H1 (cell line): ENCODE results near the gene CORO1A. TPM values are rescaled to one million over a fixed set of nuclear protein-coding genes. Genes with fewer than 3 reads are reported as not detected.

Source experiments
- CTCF ChIA-PET: fragments of 300-600 bp; sonication (Branson Sonifier 250); formaldehyde crosslinking; loops from one replicate; lab custom pipeline; 2021; ENCODE audit not compliant: partially characterized antibody; lab: Charles Lee
- POLR2A ChIA-PET: fragments of 300-600 bp; sonication (Branson Sonifier 250); formaldehyde crosslinking; loops from one replicate; lab custom pipeline; 2021; ENCODE audit warnings: inconsistent platforms; ENCODE audit not compliant: partially characterized antibody; lab: Charles Lee
- DNase-seq, 2 experiments: peaks; one replicate each; pipeline versions ENCODE4 v3.0.0 to v3.0.0-alpha.2; 2010 to 2022; ENCODE audit warnings: low spot score in 2 of 2, low read depth in 1 of 2, mixed read lengths in 1 of 2
- FAIRE-seq: peaks from 2 replicates; lab custom pipeline; 2011; peaks lifted over from hg19 to GRCh38; lab: Jason Lieb, UNC
- H2AFZ ChIP-seq: 2 replicates; pipeline ENCODE4 v1.8.1; 2012; ENCODE audit warnings: low read length, inconsistent platforms
- H2AK5ac ChIP-seq: 2 replicates; pipeline ENCODE4 v1.6.1; 2013; ENCODE audit warnings: low read depth, low read length
- H2BK120ac ChIP-seq: replicated peaks from 2 replicates; pipeline ENCODE3; 2013; ENCODE audit warnings: low read depth, low read length, inconsistent platforms
- H2BK12ac ChIP-seq: 2 replicates; pipeline ENCODE4 v1.6.1; 2013; ENCODE audit warnings: low read depth, low read length
- H2BK15ac ChIP-seq: 2 replicates; pipeline ENCODE4 v1.6.1; 2013; ENCODE audit warnings: low read length
- H2BK20ac ChIP-seq: 2 replicates; pipeline ENCODE4 v1.6.1; 2013; ENCODE audit warnings: low read length
- H2BK5ac ChIP-seq: 2 replicates; pipeline ENCODE4 v1.6.1; 2013; ENCODE audit warnings: low read depth, low read length
- H3K14ac ChIP-seq: 2 replicates; pipeline ENCODE4 v1.6.1; 2013; ENCODE audit warnings: inconsistent platforms; ENCODE audit not compliant: insufficient read length
- H3K18ac ChIP-seq: 2 replicates; pipeline ENCODE4 v1.6.1; 2013; ENCODE audit warnings: low read length; ENCODE audit errors: extremely low read depth
- H3K23ac ChIP-seq: 2 replicates; pipeline ENCODE4 v1.6.1; 2013; ENCODE audit warnings: inconsistent platforms; ENCODE audit not compliant: insufficient read length
- H3K23me2 ChIP-seq: 2 replicates; pipeline ENCODE4 v1.6.1; 2013; ENCODE audit warnings: low read depth, low read length
- H3K27ac ChIP-seq: 2 replicates; pipeline ENCODE4 v1.6.1; 2011; ENCODE audit warnings: low read depth, low read length, inconsistent platforms
- H3K27me3 ChIP-seq, 4 experiments: replicated peaks in 1 of 4; 1 replicate in 1 of 4; 2 replicates in 3 of 4; pipeline versions ENCODE4 v1.6.1 to v1.8.1; 2011 to 2013; ENCODE audit warnings: low read length in 3 of 4, mild to moderate bottlenecking in 3 of 4, inconsistent platforms in 2 of 4, mixed read lengths in 2 of 4, moderate library complexity in 1 of 4; ENCODE audit not compliant: control insufficient read depth in 3 of 4, insufficient read depth in 3 of 4; ENCODE audit errors: extremely low read depth in 1 of 4
- H3K36me3 ChIP-seq, 4 experiments: 2 replicates each; pipeline versions ENCODE4 v1.6.1 to v1.8.1; 2011 to 2013; ENCODE audit warnings: mild to moderate bottlenecking in 4 of 4, low read length in 3 of 4, moderate library complexity in 2 of 4, control low read depth in 1 of 4, inconsistent platforms in 1 of 4; ENCODE audit not compliant: insufficient read depth in 4 of 4, control insufficient read depth in 2 of 4
- H3K4ac ChIP-seq: replicated peaks from 2 replicates; pipeline ENCODE3; 2013; ENCODE audit warnings: low read length, low read depth, mixed read lengths, inconsistent platforms; ENCODE audit not compliant: insufficient read length
- H3K4me1 ChIP-seq, 4 experiments: replicated peaks in 1 of 4; 1 replicate in 1 of 4; 2 replicates in 3 of 4; pipeline versions ENCODE4 v1.6.1 to v1.8.1; 2011 to 2013; ENCODE audit warnings: low read length in 3 of 4, inconsistent platforms in 2 of 4, mixed read lengths in 1 of 4; ENCODE audit not compliant: insufficient read depth in 4 of 4, control insufficient read depth in 3 of 4
- H3K4me2 ChIP-seq, 2 experiments: 2 replicates each; pipeline versions ENCODE4 v1.6.1 to v1.8.1; 2011 to 2013; ENCODE audit warnings: low read depth in 2 of 2, low read length in 2 of 2, control low read depth in 1 of 2, inconsistent platforms in 1 of 2, mild to moderate bottlenecking in 1 of 2; ENCODE audit not compliant: insufficient read depth in 1 of 2
- H3K4me3 ChIP-seq, 4 experiments: fragments of 200-600, 300-600 bp in 1 of 4; sonication (generic), shearing (Covaris generic), sonication (Bioruptor Twin) in 1 of 4; 2 replicates each; pipeline versions ENCODE4 v1.5.1 to v1.8.1; 2011 to 2016; ENCODE audit warnings: low read length in 4 of 4, low read depth in 3 of 4, control low read depth in 2 of 4, inconsistent platforms in 2 of 4, mild to moderate bottlenecking in 2 of 4, mixed read lengths in 1 of 4, moderate library complexity in 1 of 4; ENCODE audit not compliant: insufficient read depth in 2 of 4; ENCODE audit errors: extremely low read depth in 1 of 4
- H3K56ac ChIP-seq: replicated peaks from 2 replicates; pipeline ENCODE3; 2013; ENCODE audit warnings: low read depth, mild to moderate bottlenecking, mixed read lengths, low read length, inconsistent platforms; ENCODE audit not compliant: insufficient read length
- H3K79me1 ChIP-seq: 2 replicates; pipeline ENCODE4 v1.6.1; 2013; ENCODE audit warnings: low read depth, low read length, control low read depth
- H3K79me2 ChIP-seq, 2 experiments: 2 replicates each; pipeline versions ENCODE4 v1.6.1 to v1.8.1; 2012 to 2013; ENCODE audit warnings: low read length in 2 of 2, mild to moderate bottlenecking in 2 of 2, inconsistent platforms in 1 of 2; ENCODE audit not compliant: insufficient read depth in 2 of 2, control insufficient read depth in 1 of 2
- H3K9ac ChIP-seq, 4 experiments: replicated peaks in 1 of 4; 1 replicate in 1 of 4; 2 replicates in 3 of 4; pipeline versions ENCODE4 v1.6.1 to v1.8.1; 2011 to 2013; ENCODE audit warnings: low read depth in 3 of 4, low read length in 3 of 4, control low read depth in 2 of 4, mild to moderate bottlenecking in 2 of 4, moderate library complexity in 2 of 4, inconsistent platforms in 1 of 4; ENCODE audit errors: extremely low read depth in 1 of 4
- H3K9me3 ChIP-seq, 2 experiments: 2 replicates each; pipeline versions ENCODE4 v1.6.1 to v1.8.1; 2012 to 2013; ENCODE audit warnings: mild to moderate bottlenecking in 2 of 2, moderate library complexity in 2 of 2, control low read depth in 1 of 2, inconsistent platforms in 1 of 2, low read depth in 1 of 2, low read length in 1 of 2, mixed read lengths in 1 of 2; ENCODE audit not compliant: insufficient read depth in 2 of 2
- H4K20me1 ChIP-seq, 2 experiments: replicated peaks in 1 of 2; 2 replicates each; pipeline versions ENCODE3 to v1.8.1; 2011 to 2013; ENCODE audit warnings: inconsistent platforms in 2 of 2, low read length in 2 of 2, mild to moderate bottlenecking in 1 of 2; ENCODE audit not compliant: insufficient read depth in 2 of 2, control insufficient read depth in 1 of 2
- H4K5ac ChIP-seq: 2 replicates; pipeline ENCODE4 v1.6.1; 2013; ENCODE audit warnings: low read length, low read depth, mixed read lengths, inconsistent platforms; ENCODE audit not compliant: insufficient read length
- H4K8ac ChIP-seq: 2 replicates; pipeline ENCODE4 v1.8.0; 2013; ENCODE audit warnings: mild to moderate bottlenecking, moderate library complexity, low read length, inconsistent platforms; ENCODE audit not compliant: insufficient read depth; ENCODE audit errors: extremely low read depth
- H4K91ac ChIP-seq: replicated peaks from 2 replicates; pipeline ENCODE3; 2013; ENCODE audit warnings: low read length, mixed read lengths, inconsistent platforms; ENCODE audit not compliant: insufficient read length
- CHD1 ChIP-seq: IDR thresholded peaks from 2 replicates; pipeline ENCODE4 v1.6.1; 2012; ENCODE audit warnings: low read depth, low read length, improper control_type of control experiment
- CTBP2 ChIP-seq: IDR thresholded peaks from 2 replicates; pipeline ENCODE4 v1.7.0; 2011; ENCODE audit warnings: borderline replicate concordance, mild to moderate bottlenecking, moderate library complexity, mixed read lengths, low read length; ENCODE audit not compliant: insufficient read depth, insufficient read length
- RAD21 ChIP-seq, 2 experiments: IDR thresholded peaks in 1 of 2; conservative IDR thresholded peaks in 1 of 2; 2 replicates each; pipeline ENCODE4 v1.6.1; 2011; ENCODE audit warnings: low read depth in 2 of 2, low read length in 2 of 2, improper control_type of control experiment in 1 of 2, inconsistent platforms in 1 of 2, mild to moderate bottlenecking in 1 of 2, moderate library complexity in 1 of 2
- SAP30 ChIP-seq: fragments of 300-600 bp; sonication (generic); IDR thresholded peaks from 2 replicates; pipeline ENCODE4 v1.7.1; 2012; ENCODE audit warnings: low read length, moderate library complexity, mild to moderate bottlenecking, inconsistent platforms; ENCODE audit not compliant: insufficient read depth, insufficient replicate concordance
- TBP ChIP-seq: IDR thresholded peaks from 2 replicates; pipeline ENCODE4 v1.6.1; 2011; ENCODE audit warnings: low read depth, low read length, improper control_type of control experiment
- WGBS, 2 experiments: shearing (Covaris generic) in 1 of 2; methylation state at CpG; one replicate each; pipeline versions ENCODE4 v1.1.6 to v1.1.7; 2013 to 2015; ENCODE audit warnings: low lambda C conversion rate in 2 of 2, mixed read lengths in 2 of 2, inconsistent platforms in 1 of 2, low coverage in 1 of 2, missing lambda C conversion rate in 1 of 2; ENCODE audit not compliant: insufficient replicate concordance in 2 of 2, insufficient coverage in 1 of 2, insufficient read length in 1 of 2; ENCODE audit errors: extremely low coverage in 1 of 2, missing lambda C conversion rate in 1 of 2; 5-methylcytosine and 5-hydroxymethylcytosine counted together
- polyA plus RNA-seq, 7 experiments: library from polyadenylated mRNA; depleted of rRNA in 3 of 7; stranded (reverse) in 5 of 7; unstranded in 2 of 7; fragments of >200 nt in 5 of 7; fragments of 200-250 nt in 2 of 7; gene quantifications; 1 replicate in 5 of 7; 2 replicates in 1 of 7; 4 replicates in 1 of 7; pipeline versions ENCODE4 v1.2.1 to v1.2.3, GENCODE V29; 2011 to 2013; ENCODE audit warnings: missing spikeins in 2 of 7, mixed read lengths in 2 of 7
- total RNA-seq: library from RNA; stranded (reverse); fragmentation: NEBNext Ultra II Directional; extraction: Animal tissue kit (Norgen Biotek cat#: 25700); gene quantifications from 2 replicates; pipeline ENCODE4 v1.2.1, GENCODE V29; 2021

CORO1A gene
- total and polyA plus RNA-seq, 2 of the 8 experiments (the other 6 are each of a cell fraction or from before 2014, with no cell fraction given): 10.9 to 11.7 TPM

GRCh38 chr16:30141750-30142149 lies 41.7 kb upstream of the CORO1A start:
- no peak overlapping the region for H4K91ac ChIP-seq
- no peak overlapping the region for H3K18ac ChIP-seq
- H3K4me1 ChIP-seq: no peaks in the 10 kb centered on the region
- POLR2A ChIA-PET: no interaction called here
- no peak overlapping the region for H3K23ac ChIP-seq
- no peak overlapping the region for H2AFZ ChIP-seq
- no peak overlapping the region for H2BK12ac ChIP-seq
- no peaks in the 10 kb centered on the region for H4K20me1 ChIP-seq
- H3K79me2 ChIP-seq: no peaks in the 10 kb centered on the region
- H3K56ac ChIP-seq: no peak overlapping the region
- H3K9me3 ChIP-seq: no peaks in the 10 kb centered on the region
- TF ChIP-seq SAP30 (no peak), TBP (no peak), CHD1 (no peak), RAD21 (IDR thresholded peaks at IDR 0.05 in 1 of 2, conservative IDR thresholded peaks at IDR 0.05 in 1 of 2; ENCODE audit: low read depth in 2 of 2, low read length in 2 of 2) (no peak), CTBP2 (no peak)
- 87% methylated on average over 2 of the region's 2 CpGs; no CpG with 5 or more reads in 1 of the 2 experiments for WGBS, 2 experiments
- H3K27ac ChIP-seq: no peak overlapping the region
- H2BK20ac ChIP-seq: no peak overlapping the region
- no peaks in the 10 kb centered on the region for H3K23me2 ChIP-seq
- H4K5ac ChIP-seq: no peak overlapping the region
- no peak overlapping the region for H3K14ac ChIP-seq
- H2BK15ac ChIP-seq: no peak overlapping the region
- CTCF ChIA-PET: interaction anchor here (1.7 kb wide), 1 partner anchor 46 kb away, joined by 5 read pairs; no protein-coding TSS in a partner anchor
- H2AK5ac ChIP-seq: no peak overlapping the region
- H2BK120ac ChIP-seq: no peak overlapping the region
- FAIRE-seq: no peak
- H3K79me1 ChIP-seq: no peaks in the 10 kb centered on the region
- no peaks in the 10 kb centered on the region for H3K27me3 ChIP-seq
- DNase-seq: no peak
- no peak overlapping the region for H4K8ac ChIP-seq
- no peaks in the 10 kb centered on the region for H3K36me3 ChIP-seq
- no peak overlapping the region for H3K4me3 ChIP-seq
- no peak overlapping the region for H3K4ac ChIP-seq
- H3K4me2 ChIP-seq: no peak overlapping the region
- H3K9ac ChIP-seq: no peak overlapping the region
- H2BK5ac ChIP-seq: no peak overlapping the region
